PC-9 (cell line): ENCODE data around the gene PAAF1. TPM values are rescaled to one million over a fixed set of nuclear protein-coding genes. Genes with fewer than 3 reads are reported as not detected.

Experiments
- BruUV-seq: library from RNA; stranded (reverse); fragments of 400-500 nt; replicated peaks from 2 replicates; lab custom pipeline; 2021; lab: Mats Ljungman, UMichigan
- CTCF ChIA-PET: fragments of 300-600 bp; sonication (Branson Sonifier 250); formaldehyde crosslinking; loops from one replicate; lab custom pipeline; 2022; ENCODE audit warnings: antibody characterized with exemption; lab: Charles Lee
- POLR2A ChIA-PET: fragments of 300-600 bp; sonication (Branson Sonifier 250); formaldehyde crosslinking; loops from one replicate; lab custom pipeline; 2022; ENCODE audit warnings: antibody characterized with exemption; ENCODE audit not compliant: unreplicated experiment; lab: Charles Lee
- DNase-seq, 2 experiments: peaks; one replicate each; pipeline versions ENCODE4 v3.0.0 to v3.0.0-alpha.2; 2015 to 2022; ENCODE audit warnings: mixed read lengths in 1 of 2
- H2AFZ ChIP-seq: fragments of 200-600 bp; sonication (generic); 2 replicates; pipeline ENCODE4 v1.8.1; 2017; ENCODE audit warnings: antibody characterized with exemption
- H3F3A ChIP-seq: fragments of 200-600 bp; sonication (generic); 2 replicates; pipeline ENCODE4 v1.8.1; 2017; ENCODE audit warnings: antibody characterized with exemption, mild to moderate bottlenecking, low read depth; ENCODE audit not compliant: insufficient read depth
- H3K27ac ChIP-seq: fragments of 200-600 bp; sonication (generic); 2 replicates; pipeline ENCODE4 v1.6.1; 2016; ENCODE audit warnings: mixed run types
- H3K27me3 ChIP-seq: fragments of 200-600 bp; sonication (generic); 2 replicates; pipeline ENCODE4 v1.6.1; 2016; ENCODE audit warnings: low read depth, mixed run types; ENCODE audit not compliant: insufficient read depth
- H3K36me3 ChIP-seq: fragments of 200-600 bp; sonication (generic); 2 replicates; pipeline ENCODE4 v1.6.1; 2016; ENCODE audit warnings: low read depth, mixed run types
- H3K4me1 ChIP-seq: fragments of 200-600 bp; sonication (generic); replicated peaks from 2 replicates; pipeline ENCODE4 v1.6.1; 2016; ENCODE audit warnings: mixed run types; ENCODE audit not compliant: insufficient read depth
- H3K4me2 ChIP-seq: fragments of 200-600 bp; sonication (generic); 2 replicates; pipeline ENCODE4 v1.6.1; 2017; ENCODE audit warnings: mixed run types
- H3K4me3 ChIP-seq: fragments of 200-600 bp; sonication (generic); 2 replicates; pipeline ENCODE4 v1.6.1; 2016; ENCODE audit warnings: mixed run types
- H3K79me2 ChIP-seq: fragments of 200-600 bp; sonication (generic); 2 replicates; pipeline ENCODE4 v1.6.1; 2017; ENCODE audit warnings: low read depth, mixed run types
- H3K9me2 ChIP-seq: fragments of 200-600 bp; sonication (generic); 2 replicates; pipeline ENCODE4 v1.8.1; 2017; ENCODE audit warnings: mild to moderate bottlenecking; ENCODE audit not compliant: insufficient read depth
- H3K9me3 ChIP-seq: fragments of 200-600 bp; sonication (generic); 2 replicates; pipeline ENCODE4 v1.8.1; 2016; ENCODE audit warnings: low read depth; ENCODE audit not compliant: insufficient read depth
- H4K20me1 ChIP-seq: fragments of 200-600 bp; sonication (generic); 2 replicates; pipeline ENCODE4 v1.8.1; 2017; ENCODE audit not compliant: insufficient read depth
- CTCF ChIP-seq: fragments of 200-600 bp; sonication (generic); conservative IDR thresholded peaks from 2 replicates; pipeline ENCODE4 v1.6.1; 2017; ENCODE audit warnings: mixed run types, antibody characterized with exemption, mild to moderate bottlenecking, moderate library complexity
- EZH2 ChIP-seq: fragments of 200-600 bp; sonication (generic); IDR thresholded peaks from 2 replicates; pipeline ENCODE4 v1.8.0; 2017; ENCODE audit warnings: antibody characterized with exemption, low read depth
- intact Hi-C: fragments of 100-400 bp; cut with micrococcal nuclease; formaldehyde crosslinking; loops from one replicate; pipeline ENCODE4 v1.10.0; 2022; ENCODE audit not compliant: unreplicated experiment
- total RNA-seq: library from RNA; stranded (reverse); gene quantifications from 2 replicates; pipeline ENCODE4 v1.2.3, GENCODE V29; 2021

The PAAF1 gene
- total RNA-seq, 1 experiment from 2014 or later = 30.0 TPM

GRCh38 chr11:73971175-73971719 lies 94.4 kb downstream of the PAAF1 start:
- ChIA-PET POLR2A (no interaction called here), CTCF (no interaction called here)
- intact Hi-C loops = no loop called here
- no peak overlapping the region for H3K4me3 ChIP-seq
- no TSS peak for BruUV-seq
- H3K27me3 ChIP-seq = no peaks in the 10 kb centered on the region
- H3K9me2 ChIP-seq = no peaks in the 10 kb centered on the region
- H4K20me1 ChIP-seq = no peaks in the 10 kb centered on the region
- no peak overlapping the region for H2AFZ ChIP-seq
- H3K36me3 ChIP-seq = no peaks in the 10 kb centered on the region
- H3K27ac ChIP-seq = no peak overlapping the region
- TF ChIP-seq CTCF = no peak
- TF ChIP-seq EZH2 = no peak
- H3K79me2 ChIP-seq = no peaks in the 10 kb centered on the region
- H3K4me1 ChIP-seq = peaks cover 19% of the 10 kb centered on the region
- no peak overlapping the region for H3K4me2 ChIP-seq
- H3K9me3 ChIP-seq = no peaks in the 10 kb centered on the region
- no peak for DNase-seq
- H3F3A ChIP-seq = peaks cover 17% of the 10 kb centered on the region; the same call in 1 of the 2 replicates

- Histone ChIP-seq H3K4me3 (no peak overlapping the region), H3F3A (peaks cover 17% of the 10 kb centered on the region; the same call in 1 of the 2 replicates), H4K20me1 (no peaks in the 10 kb centered on the region), H3K27me3 (no peaks in the 10 kb centered on the region), H3K36me3 (no peaks in the 10 kb centered on the region), H3K9me2 (no peaks in the 10 kb centered on the region), H3K79me2 (no peaks in the 10 kb centered on the region), H3K4me2 (no peak overlapping the region), H3K9me3 (no peaks in the 10 kb centered on the region), H3K4me1 (peaks cover 19% of the 10 kb centered on the region), H3K27ac (no peak overlapping the region), H2AFZ (no peak overlapping the region)
- ChIA-PET CTCF (interaction anchor here (0.7 kb wide), 1 partner anchor 190 kb away, joined by 3 read pairs; no protein-coding TSS in a partner anchor), POLR2A (interaction anchor here (0.7 to 1.1 kb wide), 4 partner anchors 11 to 199 kb away, joined by 3 to 9 read pairs (median 4); partner anchors contain the start of genes C2CD3 and PPME1)
- BruUV-seq = TSS peak; percentile 7
- no peak for DNase-seq
- TF ChIP-seq EZH2 (no peak), CTCF (no peak)
- intact Hi-C loops = no loop called here
Measured at GRCh38 chr11:73972187-73972586, 95.4 kb downstream of the PAAF1 start.

- no peaks in the 10 kb centered on the region for H3K27me3 ChIP-seq
- no peak for DNase-seq
- CTCF ChIA-PET = no interaction called here
- no peaks in the 10 kb centered on the region for H3K9me3 ChIP-seq
- no peak overlapping the region for H3K4me3 ChIP-seq
- no peak for TF ChIP-seq CTCF
- no peak for TF ChIP-seq EZH2
- H3K79me2 ChIP-seq = no peaks in the 10 kb centered on the region
- H3K9me2 ChIP-seq = no peaks in the 10 kb centered on the region
- POLR2A ChIA-PET = interaction anchor here (0.7 to 1.1 kb wide), 4 partner anchors 12 to 198 kb away, joined by 3 to 9 read pairs (median 4); partner anchors contain the start of genes C2CD3 and PPME1
- peaks cover 19% of the 10 kb centered on the region for H3K4me1 ChIP-seq
- BruUV-seq = no TSS peak
- peaks cover 6% of the 10 kb centered on the region; the same call in 1 of the 2 replicates for H3K36me3 ChIP-seq
- no peak overlapping the region for H3K4me2 ChIP-seq
- no peak overlapping the region for H3K27ac ChIP-seq
- H4K20me1 ChIP-seq = no peaks in the 10 kb centered on the region
- intact Hi-C loops = no loop called here
- peaks cover 17% of the 10 kb centered on the region; the same call in 1 of the 2 replicates for H3F3A ChIP-seq
- H2AFZ ChIP-seq = no peak overlapping the region
Measured at GRCh38 chr11:73972620-73973449, 96.0 kb downstream of the PAAF1 start.
